NCI-H345 (cell line): Measurements from ENCODE around the gene KHSRP.
A peak's percentile ranks its signal among the peaks of the same experiment; 100 is the strongest.
"Not testable (repeated sequence)": the region's sequence is repeated elsewhere in the genome, so short reads cannot be mapped to it uniquely, and the experiment has no call there.

Experiments used
- DNase-seq: peaks from one replicate; lab custom pipeline; 2025; lab: John Stamatoyannopoulos, UW

The KHSRP gene

DNA sequence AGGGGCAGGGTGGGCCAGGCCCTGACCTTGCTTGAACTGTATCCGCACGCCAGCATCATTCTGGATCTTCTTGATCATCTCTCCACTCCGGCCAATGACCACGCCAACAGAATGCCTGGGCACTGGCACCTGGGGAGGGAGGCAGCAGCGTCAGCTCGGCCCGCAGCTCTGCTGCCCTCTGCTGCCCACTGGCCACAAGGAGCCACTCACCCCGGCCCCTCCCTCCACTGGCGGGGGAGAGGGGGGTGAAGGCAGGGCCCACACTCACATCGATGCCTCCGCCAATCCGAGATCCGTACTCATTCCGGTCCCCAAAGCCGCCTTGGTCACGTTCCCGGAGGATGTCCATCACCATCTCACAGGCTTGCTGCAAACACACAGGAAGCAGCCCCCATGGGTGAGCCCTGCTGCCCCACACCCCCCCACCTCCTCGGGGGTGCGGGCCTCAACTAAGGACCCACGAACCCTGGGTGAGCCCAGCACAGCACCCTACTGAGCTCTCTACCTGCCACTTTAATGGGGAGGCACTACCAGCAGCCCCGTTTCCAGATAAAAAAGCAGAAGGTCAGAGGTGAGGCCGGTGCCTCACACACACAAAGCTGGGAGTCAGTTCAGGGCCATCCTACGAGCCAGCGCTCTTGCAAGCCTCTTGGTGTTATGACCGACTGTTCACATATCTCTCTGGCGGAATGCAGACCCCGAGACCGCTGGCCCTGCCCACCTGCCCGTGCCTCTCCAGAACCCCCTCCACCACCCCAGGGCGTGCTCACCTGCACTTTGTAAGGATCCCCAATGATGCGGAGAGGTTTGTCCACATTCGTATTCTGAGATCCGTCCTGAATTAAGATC lies 6.7 kb downstream of the KHSRP start:
- no peak for DNase-seq

DNA sequence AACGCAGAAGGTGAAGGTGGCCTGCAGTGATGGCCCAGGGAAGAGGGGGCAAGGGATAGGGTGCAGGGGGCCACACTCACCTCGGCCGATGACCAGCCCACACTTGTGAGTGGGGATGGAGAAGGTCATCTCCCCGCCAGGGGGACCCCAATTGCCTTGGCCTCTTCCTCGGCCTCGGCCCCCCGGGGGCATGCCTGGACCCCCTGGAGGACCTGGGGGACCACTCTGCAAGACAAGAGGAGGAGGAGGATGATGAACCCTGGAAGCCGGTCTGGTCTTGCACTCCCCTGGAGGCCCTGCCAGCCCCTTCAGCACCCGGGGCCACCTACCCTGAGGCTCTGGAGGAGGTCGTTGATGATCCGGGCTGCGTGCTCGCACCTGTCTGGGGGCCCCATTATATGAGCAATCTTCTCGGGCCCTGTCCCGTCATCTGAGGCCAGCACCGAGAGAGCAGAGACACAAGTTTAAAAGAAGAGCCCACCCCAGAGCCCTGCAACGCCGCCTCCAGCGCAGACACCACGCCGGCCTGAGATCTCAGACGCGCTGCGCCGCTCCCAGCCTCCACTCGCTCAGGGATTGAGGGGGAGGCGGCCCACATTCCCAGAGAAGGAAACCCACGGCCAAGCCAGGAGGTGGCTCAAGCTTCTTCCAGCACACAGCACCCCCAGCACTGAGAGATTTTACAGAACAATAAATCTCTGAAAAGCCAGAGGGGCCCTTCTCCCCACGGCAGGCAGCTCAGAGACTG lies 7.8 kb downstream of the KHSRP start:
- no peak for DNase-seq

DNA sequence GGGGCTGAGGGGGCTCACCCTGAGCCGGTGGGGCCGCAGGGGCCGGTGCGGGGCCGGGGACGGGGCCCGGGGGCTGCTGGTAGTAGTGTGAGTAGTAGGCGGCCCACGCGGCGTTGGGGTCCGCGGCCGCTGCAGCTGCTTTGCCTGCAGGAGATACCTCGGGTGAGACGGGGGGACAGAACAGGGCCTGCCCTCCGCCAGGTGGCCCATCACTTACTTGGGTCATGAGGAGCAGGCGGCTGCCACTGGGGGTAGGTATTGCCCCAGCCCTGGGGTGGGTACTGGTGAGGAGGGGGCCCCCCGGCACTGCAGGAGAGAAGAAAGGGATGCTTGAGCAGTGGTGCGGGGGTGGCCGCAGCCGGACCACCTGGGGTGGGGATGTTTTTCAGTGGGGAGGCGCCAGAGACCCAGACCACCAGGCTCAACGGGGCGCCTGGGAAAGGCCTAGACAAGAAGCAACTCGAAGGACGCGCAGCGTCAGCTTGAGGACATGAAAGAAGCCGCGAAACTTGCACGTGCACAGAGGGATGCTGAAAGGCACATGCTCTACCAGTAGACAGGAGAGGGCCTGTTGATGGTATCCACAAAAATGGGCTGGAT lies 8.9 kb downstream of the KHSRP start:
- no peak for DNase-seq

DNA sequence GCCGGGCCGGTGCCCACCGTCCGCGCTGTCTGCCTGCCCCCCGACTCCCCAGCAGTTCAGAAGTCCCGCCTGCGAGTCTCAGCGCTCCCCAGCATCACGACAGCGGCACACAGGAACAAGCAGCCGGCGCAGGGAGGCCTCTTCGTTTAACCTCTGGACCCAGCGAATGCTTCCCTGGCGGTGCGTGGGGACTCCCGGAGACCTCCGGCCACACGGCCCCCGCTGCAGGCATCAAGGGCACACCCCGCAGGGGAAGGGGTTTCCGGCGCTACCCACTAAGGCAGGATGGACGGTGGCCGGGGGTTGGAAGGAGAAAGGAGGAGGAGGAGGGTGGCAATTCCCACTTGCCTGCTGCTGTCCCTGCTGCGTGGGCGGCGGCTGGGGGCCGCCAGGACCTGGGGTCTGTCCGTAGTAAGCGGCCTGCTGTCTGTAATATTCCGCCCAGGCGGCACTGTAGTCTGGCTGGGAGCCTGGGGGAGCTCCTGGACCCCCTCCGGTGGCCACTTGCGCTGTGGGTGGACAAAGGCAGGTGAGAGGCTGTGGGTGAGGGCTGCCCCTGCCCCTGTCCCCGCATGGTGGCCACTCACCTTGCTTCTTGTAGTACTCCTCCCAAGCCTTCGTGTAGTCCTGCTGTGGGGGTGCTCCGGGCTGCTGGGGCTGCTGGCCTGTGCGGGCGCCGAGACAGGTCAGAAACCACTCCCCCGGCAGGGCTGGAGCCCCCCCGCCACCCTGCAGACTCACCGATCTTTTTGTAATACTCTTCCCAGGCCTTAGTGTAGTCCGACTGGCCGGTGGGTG lies 9.6 kb downstream of the KHSRP start:
- DNase-seq, result no peak

DNA sequence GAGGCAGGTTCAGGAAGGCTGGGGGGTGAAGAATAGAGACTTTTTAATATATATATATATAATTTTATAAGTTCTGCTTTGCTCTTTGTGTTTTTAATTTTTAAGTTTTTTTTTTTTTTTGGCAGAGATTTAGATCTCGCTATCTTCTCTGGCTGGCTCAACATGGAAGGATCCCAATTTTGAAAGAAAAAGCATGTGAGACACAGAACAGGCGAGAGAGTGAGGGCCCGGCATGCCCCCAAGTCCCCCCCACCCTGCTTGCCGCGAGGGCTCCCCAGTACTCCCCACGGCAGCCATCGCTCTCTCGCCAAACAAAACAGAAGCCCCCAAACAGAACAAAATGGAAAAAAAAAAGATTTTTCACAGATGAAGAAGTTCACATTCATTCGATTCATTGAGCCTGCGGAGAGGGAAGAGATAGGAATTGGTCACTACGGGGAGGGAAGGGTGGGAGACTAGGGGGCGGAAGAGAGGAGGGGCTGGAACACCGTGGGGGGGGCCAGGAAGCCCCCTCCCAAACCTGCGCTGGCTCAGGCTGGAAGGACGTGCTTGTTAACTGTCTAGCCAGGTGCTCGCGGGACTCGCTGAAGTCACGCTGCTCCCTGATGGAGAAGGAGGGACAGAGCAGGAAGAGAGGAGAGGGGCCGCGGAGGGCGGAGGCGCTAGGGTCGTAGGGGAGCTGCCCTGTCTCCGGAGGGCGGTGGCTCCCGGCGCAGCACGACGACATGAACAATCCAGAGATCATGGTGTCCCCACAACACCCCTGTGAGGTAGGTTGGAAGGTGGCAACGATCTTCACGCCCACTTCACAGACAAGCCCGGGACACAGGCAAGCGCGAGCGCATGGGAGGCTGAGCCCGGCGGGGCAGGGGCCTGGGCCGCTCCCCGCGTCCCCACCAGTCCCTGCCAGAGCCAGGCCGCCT lies 10.6 kb downstream of the KHSRP start:
- no peak for DNase-seq

DNA sequence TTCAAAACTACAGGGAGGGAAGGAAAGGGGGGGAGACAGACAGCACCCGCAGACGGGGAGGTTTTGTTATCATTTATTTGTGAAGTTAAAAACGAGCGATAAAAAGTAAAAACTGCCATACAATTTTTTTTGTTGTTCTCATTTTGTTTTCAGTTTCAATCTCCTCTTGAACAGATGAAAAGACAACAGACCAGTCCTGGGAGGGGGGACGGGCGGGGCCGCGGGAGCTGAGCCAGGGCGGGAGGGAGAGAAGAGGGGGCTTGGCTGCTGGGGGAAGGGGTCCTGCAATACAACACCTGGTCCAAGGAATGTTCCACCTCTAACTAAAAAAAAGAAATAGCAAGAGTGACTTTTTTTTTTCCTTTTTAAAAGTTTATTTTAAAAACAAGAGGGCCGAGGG lies 11.3 kb downstream of the KHSRP start:
- DNase-seq, result no peak

DNA sequence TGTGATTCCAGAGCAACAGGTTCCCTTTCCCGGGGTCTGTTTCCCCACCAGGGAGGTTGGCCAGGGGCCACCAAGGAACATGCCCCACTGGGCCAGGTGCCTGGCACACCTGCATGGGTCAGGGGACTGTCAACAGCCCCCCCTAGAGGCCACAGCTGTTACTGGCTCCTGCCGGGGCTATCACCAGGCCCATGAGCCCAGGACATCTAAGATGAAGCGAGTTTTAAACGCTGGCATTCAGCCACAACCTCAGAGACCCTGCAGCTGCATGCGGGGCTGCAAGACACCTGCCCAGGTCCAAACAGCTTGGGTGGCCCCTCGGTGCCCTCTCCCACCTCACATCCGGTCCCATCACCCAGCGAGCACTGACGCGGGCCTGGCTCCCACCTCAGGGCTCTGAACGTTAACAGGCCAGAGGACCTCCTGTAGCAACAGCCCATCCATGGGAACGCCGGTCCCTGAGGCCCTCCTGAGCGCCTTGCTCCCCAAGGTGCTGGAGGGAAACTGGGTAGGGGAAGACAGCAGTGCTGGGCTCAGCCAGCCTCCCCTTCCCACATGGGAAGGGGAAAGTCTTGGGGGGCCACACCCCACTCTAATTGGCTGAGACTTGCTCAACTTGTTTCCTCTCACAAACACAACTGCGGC lies 12.0 kb downstream of the KHSRP start:
- DNase-seq, result peak; percentile 29

DNA sequence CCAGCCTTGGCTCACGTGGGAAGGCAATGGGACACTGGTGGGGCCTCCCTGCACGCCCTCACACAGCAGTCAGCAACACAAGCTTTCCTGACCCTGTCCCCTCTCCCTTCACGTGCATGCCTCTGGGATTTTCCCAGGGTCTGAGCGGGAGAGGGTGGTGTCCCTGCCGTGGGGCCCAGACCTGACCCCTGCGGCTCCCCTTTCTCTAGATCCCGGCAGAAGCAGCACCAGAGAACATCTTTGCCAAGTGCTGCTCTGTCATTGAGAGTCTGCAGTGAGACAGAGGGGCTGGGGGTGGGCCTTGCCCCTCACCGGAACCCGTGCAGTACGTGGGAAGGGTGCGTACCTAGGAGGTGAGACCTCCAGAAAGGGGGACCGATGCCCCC lies 12.6 kb downstream of the KHSRP start:
- no peak for DNase-seq

DNA sequence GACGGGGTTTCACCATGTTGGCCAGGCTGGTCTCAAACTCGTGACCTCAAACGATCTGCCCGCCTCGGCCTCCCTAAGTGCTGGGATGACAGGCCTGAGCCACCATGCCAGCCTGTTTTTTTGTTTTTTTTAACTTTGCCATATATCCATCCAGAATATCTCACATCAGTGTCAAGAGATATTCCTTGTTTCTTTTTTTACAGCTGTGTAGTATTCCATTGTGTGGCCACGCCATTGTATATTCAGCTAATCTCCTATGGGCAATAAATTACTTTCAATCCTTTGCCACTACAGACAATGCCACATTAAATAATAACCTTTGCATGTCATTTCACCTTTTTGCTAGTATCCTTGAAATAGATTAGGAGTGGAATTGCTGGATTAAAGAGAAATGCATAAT lies 15.3 kb downstream of the KHSRP start:
- no peak for DNase-seq

DNA sequence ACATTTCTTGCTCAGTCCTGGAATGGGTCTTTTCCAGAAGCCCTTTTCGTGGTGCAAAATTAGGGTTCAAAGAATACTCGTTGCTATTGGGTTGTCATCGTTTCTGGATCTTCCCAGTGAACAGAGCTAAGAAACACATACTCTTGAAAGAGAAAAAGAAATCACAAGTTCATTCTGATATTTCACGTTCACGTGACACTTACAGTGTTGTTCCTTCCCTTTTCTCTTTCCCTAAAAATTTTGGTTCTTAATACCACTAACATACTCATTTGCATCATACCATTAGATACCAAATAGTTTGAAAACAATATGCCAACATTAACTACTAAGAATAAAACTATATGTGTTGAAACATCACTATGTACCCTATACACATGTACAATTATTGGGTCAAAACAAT lies 18.2 kb downstream of the KHSRP start:
- DNase-seq, result no peak

DNA sequence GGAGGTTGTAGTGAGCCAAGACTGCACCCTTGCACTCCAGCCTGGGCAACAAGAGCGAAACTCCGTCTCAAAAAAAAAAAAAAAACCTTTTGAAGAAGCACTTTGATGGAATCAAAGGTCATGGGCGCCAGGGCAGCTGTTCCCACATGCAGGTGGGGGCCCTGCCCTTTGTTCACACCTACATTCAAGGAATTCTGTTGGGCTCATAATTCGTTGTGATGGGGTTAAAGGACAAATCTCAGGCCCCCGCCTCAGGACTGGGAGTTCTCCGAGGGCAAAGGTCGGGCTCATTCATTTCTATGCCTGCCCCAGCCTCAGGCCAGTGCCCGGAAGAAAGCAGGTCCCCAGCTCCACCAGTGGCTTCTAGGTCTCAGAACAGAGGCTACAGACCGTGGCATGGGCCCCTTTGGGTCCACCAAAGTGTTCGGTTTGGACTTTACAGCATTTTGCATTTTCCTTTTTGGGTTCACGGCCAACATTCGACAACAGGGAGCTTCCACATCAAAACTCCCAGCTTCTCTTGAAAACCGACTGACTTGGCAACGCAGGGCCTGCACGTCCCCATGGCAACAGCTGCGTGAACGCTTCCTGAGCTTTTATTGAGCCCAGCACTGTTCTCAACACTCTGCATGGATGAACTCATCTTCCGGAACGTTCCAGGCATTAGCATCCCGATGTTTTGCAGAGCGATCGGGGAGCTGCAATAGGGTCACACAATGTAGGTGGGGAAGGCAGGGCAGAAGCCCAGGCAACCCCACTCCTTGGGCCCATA lies 21.6 kb downstream of the KHSRP start:
- no peak for DNase-seq

DNA sequence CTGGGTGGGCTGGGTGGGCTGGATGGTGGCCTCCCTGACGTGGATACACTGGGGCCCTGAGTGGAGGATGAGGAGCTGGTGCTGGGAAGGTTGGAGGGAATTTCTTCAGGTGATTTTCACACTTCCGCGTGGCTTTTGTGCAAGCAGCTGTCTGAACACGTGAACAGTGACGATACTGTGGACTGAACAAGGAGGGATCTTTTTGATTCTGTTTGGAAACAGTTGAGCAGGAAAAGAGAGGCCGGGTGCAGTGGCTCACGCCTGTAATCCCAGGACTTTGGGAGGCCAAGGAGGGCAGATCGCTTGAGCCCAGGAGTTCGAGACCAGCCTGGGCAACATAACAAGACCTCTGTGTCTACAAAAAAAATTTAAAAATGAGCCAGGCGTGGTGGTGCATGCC lies 22.6 kb downstream of the KHSRP start:
- no peak for DNase-seq

DNA sequence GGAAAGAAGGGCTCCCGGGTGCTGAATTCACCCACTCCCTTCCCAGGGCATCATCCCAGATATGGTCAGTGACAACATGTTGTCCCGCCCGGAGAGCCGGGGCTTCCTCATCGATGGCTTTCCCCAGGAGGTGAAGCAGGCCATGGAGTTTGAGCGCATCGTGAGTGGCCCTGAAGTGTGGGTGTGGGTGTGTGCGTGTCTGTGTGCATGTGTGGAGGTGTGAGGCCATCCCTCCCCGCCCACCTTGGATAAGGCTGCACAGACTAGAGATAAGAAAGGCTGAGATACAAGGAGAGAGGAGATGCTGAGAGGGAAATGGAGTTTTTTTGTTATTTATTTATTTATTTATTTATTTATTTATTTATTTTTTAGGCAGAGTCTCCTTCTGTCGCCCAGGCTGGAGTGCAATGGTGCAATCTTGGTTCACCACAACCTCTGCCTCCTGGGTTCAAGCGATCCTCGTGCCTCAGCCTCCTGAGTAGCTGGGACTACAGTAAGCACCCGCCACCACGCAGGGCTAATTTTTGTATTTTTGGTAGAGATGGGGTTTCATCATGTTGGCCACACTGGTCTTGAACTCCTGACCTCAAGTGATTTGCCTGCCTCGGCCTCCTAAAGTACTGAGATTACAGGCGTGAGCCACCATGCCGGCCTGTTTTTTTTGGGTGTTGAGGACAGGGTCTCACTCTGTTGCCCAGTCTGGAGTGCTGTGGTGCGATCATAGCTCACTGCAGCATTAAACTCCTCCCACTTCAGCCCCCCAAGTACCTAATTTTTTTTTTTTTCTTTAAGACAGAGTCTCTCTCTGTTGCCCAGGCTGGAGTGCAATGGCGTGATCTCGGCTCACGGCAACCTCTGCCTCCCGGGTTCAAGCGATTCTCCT lies 24.3 kb downstream of the KHSRP start:
- DNase-seq, result not testable (repeated sequence)

DNA sequence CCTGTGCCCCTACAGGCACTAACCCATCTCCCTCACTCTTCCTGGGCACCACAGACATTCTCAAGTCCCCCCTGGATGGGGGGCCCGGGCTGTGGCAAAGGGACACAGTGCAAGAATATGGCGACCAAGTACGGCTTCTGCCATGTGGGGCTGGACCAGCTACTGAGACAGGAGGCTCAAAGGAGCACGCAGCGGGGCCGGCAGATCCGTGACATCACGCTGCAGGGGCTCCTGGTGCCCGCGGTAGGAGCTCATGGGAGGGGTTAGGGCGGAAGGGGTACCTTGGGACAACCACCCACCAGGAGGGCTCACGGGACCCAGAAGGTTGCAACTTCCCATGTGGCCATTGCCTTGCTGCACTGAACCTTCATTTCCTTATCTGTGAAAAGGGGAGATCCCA lies 28.3 kb downstream of the KHSRP start:
- DNase-seq, result no peak

DNA sequence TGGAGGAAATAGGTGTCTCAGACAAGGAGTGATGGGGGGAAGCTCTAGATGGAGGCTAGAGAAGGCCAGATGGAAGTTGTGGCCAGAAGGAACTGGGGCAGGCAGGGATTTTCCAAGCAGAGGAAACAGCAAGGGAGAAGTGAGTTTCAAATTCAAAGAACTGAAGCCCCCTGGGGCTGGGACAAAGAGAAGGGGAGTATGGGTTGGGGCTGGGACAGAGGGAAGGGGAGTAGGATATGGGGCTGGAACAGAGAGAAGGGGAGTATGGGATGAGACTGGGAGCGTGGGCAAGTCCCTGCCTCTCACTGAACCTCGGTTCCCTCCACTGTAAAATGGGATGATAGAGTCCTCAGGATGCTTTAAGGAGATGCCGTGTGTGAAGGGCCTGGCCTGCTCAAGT lies 29.8 kb downstream of the KHSRP start:
- DNase-seq, result no peak

DNA sequence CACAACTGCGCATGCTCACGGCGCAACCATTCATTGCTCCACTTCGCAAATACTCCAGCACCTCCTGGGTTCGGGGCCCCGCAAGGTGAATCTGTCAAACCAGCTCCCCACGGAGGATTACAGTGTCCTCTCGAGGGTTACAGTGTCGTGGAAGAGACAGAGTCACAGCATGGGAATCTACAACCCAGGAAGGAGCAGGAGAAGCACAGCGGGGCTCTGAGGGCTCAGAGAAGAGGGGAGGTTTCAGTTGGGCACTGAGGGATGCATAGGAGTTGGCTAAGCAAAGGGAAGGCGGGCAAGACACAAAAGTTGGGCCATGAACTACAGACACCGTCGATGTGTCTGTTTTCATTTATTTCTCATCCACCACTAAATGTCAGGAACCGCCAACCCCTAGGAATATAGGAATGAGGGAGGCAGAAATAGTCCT lies 30.6 kb downstream of the KHSRP start:
- DNase-seq, result no peak

DNA sequence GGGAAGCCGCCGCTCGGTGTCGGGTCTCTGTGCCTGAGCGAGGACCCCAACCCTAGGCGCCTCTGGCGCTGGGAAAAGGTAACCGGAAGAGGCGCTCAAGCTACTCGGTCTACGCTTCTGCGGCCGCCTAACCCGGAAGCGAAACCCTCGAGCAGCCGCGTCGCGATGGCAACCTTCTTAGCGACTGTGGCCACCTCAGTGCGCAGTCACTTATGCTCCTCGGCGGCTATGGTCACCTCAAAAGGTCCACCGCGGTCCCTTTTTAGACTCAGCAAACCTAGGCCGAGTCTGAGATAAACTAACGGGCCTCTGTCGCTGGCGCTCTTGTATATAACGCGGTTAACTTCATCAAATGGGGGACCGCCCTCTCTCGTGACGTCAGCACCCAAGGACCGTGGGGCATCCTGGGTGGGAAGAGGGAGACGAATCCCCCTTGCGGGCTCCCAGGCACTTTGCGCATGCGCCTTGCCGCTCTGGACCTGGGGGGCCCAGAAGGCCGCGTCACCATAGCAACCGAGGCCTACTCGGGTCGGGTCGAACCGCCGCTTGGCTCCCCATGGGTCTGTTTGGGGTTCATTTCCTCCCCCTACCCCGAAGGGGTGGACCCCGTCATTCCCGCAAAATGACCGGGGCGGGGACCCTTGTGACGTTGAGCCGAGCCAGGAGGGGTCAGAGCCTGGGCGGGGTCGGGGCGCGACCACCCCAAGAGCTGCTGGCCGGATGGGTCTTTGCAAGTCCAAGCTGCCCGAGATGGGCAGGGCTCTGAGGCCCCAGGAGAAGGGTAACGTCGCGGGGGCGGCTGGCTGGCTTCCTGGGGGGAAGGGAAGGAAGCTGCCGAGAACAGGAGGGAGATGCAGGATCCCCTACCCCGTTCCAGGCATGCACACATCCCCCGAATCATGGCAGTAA lies 31.3 kb downstream of the KHSRP start, which contains the start of gene GTF2F1:
Gene GTF2F1, minus strand, starts transcription at position 91 of the 909 bp plus-strand sequence. CDS start 169 bp downstream, outside the sequence.
- peak; percentile 94 for DNase-seq
